Mucosa of gallbladder (tissue), 1 donor: ENCODE measurements around the gene SLC16A7. TPM values are rescaled to one million over a fixed set of nuclear protein-coding genes. Genes with fewer than 3 reads are reported as not detected.

ENCODE experiments used
- DNase-seq: peaks from one replicate; pipeline ENCODE4 v3.0.0-alpha.2; 2020; ENCODE audit warnings: low spot score
- total RNA-seq: library from RNA; stranded (reverse); gene quantifications from one replicate; pipeline ENCODE4 v1.2.1, GENCODE V29; 2021
- donor health status: DM: no; HTN: no; CAD: no.

The SLC16A7 gene
- total RNA-seq, 1 donor from 2014 or later = 86.5 TPM

DNA sequence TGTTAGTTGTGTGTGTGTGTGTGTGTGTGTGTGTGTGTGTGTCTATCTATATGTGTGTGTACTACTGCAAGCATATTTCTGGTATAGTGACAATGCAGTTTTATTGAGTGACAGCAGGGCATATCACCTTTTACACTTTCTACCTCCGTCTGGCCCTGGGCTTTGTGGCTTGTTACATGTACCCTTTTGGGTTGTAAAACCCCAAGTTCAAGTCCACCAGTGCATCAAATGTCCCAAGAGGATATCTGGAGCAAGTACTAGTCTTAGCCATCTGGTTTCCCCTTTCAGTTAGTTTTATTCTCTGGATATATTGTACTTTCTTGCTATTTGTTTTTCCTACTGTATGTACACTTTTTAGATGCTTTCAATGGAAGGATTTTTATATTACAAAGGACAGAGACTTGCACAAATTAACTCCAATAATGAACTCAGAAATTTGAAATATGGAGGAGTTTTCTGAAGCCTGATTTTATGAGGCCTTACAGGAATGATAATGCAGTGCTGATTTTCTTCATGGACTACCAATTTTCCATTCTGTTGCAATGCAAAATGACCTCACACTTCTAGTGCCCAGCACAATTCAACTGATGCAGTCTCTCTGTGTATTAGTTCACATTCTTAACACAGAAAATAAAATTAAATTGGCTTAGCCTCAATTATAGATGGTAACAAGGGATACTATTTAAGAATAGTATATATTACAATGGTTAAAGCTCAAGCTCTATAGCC, 29.1 kb downstream of the SLC16A7 start:
- no peak for DNase-seq

GRCh38 chr12:59626382-59626781, 30.6 kb downstream of the SLC16A7 start:
- DNase-seq = no peak

GRCh38 chr12:59627582-59627981, 31.8 kb downstream of the SLC16A7 start:
- no peak for DNase-seq

- no peak for DNase-seq
These were observed 34.1 kb downstream of the SLC16A7 start for GRCh38 chr12:59629890-59630289.

GRCh38 chr12:59632408-59632807, 36.6 kb downstream of the SLC16A7 start:
- no peak for DNase-seq

DNA sequence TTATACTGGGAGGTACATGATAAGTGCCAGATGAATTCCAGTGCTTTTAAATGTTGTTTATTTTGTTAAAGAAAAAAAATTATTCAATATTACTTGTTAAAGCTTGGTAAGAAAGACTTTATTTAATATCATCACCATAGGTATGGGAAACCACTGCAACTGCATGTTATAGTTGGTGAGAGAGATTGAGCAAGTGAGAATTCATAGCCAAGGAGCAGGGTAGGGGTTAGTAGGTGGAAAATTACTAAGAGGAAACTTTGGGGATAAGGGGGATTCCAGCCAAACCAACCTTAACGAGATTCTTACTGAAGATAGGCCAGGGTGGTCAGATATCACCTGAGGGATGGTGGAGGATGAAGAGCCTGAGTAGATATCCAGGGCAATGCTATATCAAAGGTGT, 38.4 kb downstream of the SLC16A7 start:
- DNase-seq = no peak

DNA sequence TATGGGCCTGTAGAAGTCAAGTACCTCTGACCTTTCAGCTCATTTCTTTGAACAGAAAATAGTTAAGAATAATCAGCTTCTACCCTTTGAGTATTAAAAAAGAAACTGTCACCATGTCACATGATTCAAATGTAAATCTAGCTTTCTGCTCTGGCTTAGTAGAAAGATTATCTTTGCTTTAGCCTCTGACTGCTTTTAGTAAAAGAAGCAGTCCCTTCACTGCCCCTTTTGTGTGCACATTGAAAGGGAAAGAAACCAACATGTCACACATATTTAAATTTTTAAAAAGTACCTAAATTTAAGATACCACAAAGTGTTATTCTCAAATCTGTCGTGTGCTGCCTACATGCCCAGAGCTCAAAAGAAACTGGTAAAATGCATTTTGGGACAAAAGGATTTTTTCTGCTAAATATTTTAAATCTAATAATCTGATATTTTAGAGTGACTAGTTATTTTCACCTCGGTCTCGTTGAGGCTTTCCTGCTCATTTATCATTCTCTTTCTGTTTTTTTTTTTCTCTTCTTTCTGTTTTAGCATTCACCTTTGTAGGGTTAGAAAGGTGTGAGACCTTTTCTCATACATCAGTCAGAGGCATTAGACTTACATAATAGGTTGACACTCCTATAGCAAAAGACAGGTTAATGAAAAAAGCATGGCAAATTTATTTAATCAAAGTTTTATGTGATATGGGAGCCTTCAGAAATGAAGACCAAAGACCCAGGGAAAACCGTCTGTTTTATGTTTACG, 41.3 kb downstream of the SLC16A7 start:
- DNase-seq = no peak

DNA sequence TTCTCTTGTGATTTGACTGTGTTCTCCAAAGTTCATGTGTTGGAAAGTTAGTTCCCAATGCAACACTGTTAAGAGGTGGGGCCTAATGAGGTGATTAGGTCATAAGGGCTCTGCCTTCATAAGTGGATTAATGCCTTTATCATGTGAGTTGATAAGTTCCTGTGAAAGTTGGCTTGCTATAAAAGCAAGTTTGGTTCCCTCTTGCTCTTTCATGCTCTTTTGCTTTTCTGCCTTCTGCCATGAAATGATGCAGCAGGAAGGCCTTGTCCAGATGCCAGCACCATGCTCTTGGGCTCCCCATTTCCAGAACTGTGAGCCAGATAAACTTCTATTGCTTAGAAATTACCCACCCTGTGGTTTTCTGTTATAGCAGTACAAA, 41.9 kb downstream of the SLC16A7 start:
- no peak for DNase-seq

GRCh38 chr12:59643550-59643949, 47.7 kb downstream of the SLC16A7 start:
- DNase-seq = no peak

GRCh38 chr12:59645242-59645641, 49.4 kb downstream of the SLC16A7 start:
- no peak for DNase-seq

DNA sequence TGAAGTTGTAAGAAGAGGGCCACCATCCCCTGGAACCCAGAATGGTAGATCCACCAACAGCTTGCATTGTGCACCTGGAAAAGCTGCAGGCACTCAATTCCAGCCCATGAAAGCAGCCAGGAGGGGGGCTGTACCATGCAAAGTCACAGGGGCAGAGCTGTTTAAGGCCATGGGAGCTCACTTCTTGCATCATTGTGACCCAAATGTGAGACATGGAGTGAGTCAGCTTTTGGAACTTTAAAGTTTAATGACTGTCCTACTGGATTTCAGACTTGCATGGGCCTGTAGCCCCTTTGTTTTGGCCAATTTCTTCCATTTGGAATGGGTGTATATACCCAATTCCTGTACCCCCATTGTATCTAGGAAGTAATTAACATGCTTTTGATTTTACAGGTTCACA, 50.8 kb downstream of the SLC16A7 start:
- DNase-seq = no peak

- DNase-seq = no peak
These were observed 53.4 kb downstream of the SLC16A7 start for GRCh38 chr12:59649203-59649602.

- DNase-seq = peak; percentile 71
These were observed 54.9 kb downstream of the SLC16A7 start for GRCh38 chr12:59650588-59651228.

DNA sequence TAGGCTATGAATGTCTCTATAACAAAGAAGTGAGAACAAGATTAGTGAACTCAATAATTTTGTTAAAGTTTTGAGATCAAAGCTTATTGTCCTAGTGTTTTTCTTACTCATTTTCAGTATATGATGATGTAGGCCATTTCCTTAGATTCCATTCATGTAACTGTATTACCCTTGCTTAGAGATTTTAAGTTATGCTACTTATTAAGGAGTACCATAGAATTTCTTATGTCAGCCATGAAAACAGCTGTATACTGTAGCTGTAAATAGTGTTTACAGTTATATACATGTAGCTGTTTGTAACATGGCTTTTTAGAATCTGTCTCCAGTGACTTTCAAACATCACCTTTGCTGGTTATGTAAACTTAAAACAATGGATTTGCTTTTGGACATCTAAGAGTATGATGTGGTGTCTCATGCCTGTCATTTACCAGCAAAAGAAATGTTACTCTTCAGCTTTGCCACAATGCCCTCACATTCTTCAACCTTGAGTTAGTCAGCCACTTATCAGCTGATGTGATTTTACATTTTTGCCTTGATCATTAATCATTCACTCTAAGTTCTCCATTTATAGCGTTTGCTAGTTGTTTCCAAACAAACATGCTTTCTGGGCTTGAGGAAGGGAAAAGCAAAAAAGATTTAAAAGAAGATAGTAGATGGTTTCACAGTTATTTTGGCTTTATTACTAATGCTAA, 55.5 kb downstream of the SLC16A7 start:
- peak; percentile 46 for DNase-seq

- no peak for DNase-seq
These were observed 56.3 kb downstream of the SLC16A7 start for GRCh38 chr12:59652130-59652529.

GRCh38 chr12:59654061-59654460, 58.2 kb downstream of the SLC16A7 start:
- no peak for DNase-seq

DNA sequence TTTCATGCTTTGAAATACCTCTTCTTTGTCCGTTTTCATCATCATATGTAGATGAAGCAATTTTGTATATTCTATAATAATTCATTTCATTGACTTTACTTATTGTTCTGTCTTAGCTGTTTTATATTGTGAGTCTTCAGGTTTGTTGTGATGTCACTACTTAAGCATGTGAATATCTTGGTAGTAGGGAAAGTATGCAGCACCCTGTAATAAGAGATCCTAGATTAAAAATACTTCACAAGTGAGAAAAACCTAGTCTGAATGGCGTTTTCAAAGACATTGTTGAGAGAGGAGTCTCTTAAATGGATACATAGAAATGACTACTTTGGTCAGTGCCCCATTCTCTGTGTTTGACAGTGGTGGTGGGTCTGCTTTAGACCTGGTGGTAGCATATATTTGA, 61.4 kb downstream of the SLC16A7 start:
- DNase-seq = no peak

DNA sequence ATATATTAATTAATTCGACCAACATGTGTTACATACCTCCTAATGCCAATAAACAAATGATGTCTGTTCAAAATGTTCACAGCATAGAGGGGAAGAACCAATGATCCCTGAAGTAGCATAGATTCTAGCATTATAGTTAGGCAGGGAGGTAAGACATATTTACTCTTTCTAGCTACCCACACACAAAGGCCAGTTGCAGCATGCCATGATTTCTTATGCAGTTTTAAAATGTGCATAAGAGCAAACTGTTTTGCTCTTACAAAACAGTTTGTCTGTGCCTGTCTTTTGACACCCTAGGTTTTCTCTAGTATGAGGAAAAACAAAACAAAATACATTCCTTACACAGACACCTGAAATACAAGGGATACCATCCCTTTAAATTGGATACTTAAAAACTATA, 61.9 kb downstream of the SLC16A7 start:
- DNase-seq = no peak

DNA sequence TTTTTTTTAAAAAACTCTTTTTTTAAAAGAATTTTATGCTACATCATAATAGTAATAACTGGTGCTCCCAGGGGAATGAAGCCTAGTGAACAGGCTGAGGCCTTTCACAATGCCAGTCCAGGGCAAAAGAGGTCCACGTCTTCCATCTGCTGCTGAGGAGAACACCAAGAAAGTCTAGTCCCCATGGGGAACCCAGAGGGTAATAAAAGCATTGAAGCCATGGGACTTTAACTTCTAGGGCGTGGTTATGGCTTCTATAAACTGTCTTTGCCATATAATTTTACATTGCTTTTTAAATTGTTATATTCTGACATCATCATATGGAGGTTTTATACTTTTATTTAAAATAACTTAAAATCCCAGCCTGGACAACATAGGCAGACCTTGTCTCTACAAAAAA, 64.3 kb downstream of the SLC16A7 start:
- DNase-seq = no peak

DNA sequence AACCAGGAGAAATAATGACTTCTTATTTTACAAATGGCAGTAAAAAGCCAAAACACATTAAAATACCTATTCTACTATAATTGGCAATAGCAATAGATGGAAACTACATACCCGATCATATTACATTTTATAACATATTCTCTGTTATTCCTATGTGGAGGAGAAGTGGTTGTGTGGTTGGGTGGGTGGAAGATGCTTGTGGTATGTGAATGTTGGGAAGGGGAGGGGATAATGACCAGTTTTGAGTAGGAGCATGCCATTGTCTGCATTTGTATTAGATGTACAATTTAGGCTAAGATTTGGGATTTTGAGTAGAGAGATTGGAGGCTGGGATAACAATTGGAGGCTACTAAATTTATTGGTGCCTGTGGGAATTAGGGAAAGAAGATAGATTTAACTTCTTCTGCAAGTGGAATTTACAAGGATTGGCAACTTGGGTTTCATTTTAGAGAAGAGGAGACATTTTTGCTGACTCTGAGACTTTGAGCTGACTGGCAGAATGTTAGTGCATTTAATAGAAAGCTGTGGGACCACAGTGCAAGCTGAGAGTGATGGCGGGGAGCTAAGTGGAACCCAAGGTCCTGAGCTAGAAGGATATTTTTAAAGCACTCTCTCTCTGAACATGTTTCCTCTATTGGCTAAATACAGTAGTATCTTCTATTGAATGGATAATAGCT, 65.2 kb downstream of the SLC16A7 start:
- no peak for DNase-seq

DNA sequence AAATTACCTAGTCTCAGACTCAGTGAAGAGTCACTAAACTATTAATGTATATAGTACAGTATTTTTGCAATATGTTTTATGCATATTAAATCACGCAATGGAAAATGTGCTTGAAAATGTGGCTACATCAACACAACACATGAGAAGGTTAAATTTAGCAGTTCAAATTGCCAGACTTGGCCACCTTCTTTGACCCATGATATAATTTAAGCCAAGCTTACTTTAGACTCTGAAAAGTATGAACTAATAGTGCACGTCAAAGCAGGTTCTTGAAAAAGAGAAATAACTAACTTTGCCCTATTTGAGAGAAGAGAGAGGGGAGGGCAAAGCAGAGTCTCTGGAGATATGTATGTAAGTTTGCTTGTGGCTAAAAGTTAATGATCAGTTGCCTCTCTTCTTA, 68.7 kb downstream of the SLC16A7 start:
- no peak for DNase-seq

- DNase-seq = no peak
These were observed 69.9 kb downstream of the SLC16A7 start for GRCh38 chr12:59665701-59666100.
